ENCODE results near the gene ZC2HC1C. TPM values are rescaled to one million over a fixed set of nuclear protein-coding genes. Genes with fewer than 3 reads are reported as not detected.

Gene ZC2HC1C
- total and polyA plus RNA-seq, 2 of the 13 experiments (the other 11 are each of a cell fraction or from before 2014, with no cell fraction given), result 3.3 to 3.5 TPM

DNA sequence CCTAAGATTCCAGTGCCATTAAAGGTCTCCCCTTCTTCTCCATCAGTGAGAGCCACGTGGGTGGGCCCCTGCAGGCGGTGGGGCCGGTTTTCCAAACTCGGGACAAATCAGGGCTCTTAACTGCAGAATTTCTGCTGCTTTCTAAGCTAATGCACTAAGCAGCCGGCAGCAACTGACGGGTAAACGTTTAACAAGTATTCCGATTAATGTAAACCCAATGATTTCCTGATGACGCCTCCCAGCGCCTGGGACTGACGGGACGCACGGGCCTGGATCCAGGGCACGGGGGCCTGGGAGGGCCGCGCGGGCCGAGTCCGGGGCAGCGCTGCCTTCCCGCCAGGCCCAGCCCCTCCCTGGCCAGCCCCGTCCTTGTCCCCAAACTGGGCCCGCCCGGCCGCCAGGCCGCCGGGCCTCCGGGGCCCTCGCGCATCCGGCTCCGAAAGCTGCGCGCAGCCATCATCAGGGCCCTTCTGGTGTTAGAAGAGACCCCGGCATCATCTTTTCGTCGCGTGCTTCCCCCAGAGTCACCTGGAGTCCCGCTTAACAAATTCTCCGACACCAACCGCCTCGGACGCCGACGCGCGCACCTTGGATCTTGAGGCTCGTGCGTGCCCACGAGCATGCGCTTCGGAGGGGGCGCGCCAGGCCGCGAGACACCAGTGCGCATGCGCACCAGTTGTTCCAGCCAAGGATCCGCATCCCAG, 18.4 kb upstream of the ZC2HC1C start, which contains the start of gene MLH3 (continued):
- TF ChIP-seq TSC22D2 (CRISPR knock-in tag; IDR thresholded peaks at IDR 0.05; ENCODE audit: borderline replicate concordance), result no peak
- no peak for TF ChIP-seq ZNF431 (CRISPR knock-in tag; IDR thresholded peaks at IDR 0.05; ENCODE audit: borderline replicate concordance, low read depth)
- no peak for TF ChIP-seq HMGA1 (CRISPR knock-in tag; conservative IDR thresholded peaks at IDR 0.05)
- TF ChIP-seq, protein P1, sequence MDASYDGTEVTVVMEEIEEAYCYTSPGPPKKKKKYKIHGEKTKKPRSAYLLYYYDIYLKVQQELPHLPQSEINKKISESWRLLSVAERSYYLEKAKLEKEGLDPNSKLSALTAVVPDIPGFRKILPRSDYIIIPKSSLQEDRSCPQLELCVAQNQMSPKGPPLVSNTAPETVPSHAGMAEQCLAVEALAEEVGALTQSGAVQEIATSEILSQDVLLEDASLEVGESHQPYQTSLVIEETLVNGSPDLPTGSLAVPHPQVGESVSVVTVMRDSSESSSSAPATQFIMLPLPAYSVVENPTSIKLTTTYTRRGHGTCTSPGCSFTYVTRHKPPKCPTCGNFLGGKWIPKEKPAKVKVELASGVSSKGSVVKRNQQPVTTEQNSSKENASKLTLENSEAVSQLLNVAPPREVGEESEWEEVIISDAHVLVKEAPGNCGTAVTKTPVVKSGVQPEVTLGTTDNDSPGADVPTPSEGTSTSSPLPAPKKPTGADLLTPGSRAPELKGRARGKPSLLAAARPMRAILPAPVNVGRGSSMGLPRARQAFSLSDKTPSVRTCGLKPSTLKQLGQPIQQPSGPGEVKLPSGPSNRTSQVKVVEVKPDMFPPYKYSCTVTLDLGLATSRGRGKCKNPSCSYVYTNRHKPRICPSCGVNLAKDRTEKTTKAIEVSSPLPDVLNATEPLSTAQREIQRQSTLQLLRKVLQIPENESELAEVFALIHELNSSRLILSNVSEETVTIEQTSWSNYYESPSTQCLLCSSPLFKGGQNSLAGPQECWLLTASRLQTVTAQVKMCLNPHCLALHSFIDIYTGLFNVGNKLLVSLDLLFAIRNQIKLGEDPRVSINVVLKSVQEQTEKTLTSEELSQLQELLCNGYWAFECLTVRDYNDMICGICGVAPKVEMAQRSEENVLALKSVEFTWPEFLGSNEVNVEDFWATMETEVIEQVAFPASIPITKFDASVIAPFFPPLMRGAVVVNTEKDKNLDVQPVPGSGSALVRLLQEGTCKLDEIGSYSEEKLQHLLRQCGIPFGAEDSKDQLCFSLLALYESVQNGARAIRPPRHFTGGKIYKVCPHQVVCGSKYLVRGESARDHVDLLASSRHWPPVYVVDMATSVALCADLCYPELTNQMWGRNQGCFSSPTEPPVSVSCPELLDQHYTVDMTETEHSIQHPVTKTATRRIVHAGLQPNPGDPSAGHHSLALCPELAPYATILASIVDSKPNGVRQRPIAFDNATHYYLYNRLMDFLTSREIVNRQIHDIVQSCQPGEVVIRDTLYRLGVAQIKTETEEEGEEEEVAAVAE (CRISPR knock-in tag; IDR thresholded peaks at IDR 0.05; ENCODE audit: borderline replicate concordance), result no peak; the same call in 1 of the 2 replicates
- no peak; the same call in 1 of the 2 replicates for TF ChIP-seq ZNF264 (CRISPR knock-in tag; IDR thresholded peaks at IDR 0.05)
- TF ChIP-seq, protein P2, sequence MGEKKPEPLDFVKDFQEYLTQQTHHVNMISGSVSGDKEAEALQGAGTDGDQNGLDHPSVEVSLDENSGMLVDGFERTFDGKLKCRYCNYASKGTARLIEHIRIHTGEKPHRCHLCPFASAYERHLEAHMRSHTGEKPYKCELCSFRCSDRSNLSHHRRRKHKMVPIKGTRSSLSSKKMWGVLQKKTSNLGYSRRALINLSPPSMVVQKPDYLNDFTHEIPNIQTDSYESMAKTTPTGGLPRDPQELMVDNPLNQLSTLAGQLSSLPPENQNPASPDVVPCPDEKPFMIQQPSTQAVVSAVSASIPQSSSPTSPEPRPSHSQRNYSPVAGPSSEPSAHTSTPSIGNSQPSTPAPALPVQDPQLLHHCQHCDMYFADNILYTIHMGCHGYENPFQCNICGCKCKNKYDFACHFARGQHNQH (CRISPR knock-in tag; IDR thresholded peaks at IDR 0.05), result peak; percentile 65
- no peak for TF ChIP-seq ZNF367 (CRISPR knock-in tag; IDR thresholded peaks at IDR 0.05; ENCODE audit: borderline replicate concordance)
- TF ChIP-seq, protein P3, sequence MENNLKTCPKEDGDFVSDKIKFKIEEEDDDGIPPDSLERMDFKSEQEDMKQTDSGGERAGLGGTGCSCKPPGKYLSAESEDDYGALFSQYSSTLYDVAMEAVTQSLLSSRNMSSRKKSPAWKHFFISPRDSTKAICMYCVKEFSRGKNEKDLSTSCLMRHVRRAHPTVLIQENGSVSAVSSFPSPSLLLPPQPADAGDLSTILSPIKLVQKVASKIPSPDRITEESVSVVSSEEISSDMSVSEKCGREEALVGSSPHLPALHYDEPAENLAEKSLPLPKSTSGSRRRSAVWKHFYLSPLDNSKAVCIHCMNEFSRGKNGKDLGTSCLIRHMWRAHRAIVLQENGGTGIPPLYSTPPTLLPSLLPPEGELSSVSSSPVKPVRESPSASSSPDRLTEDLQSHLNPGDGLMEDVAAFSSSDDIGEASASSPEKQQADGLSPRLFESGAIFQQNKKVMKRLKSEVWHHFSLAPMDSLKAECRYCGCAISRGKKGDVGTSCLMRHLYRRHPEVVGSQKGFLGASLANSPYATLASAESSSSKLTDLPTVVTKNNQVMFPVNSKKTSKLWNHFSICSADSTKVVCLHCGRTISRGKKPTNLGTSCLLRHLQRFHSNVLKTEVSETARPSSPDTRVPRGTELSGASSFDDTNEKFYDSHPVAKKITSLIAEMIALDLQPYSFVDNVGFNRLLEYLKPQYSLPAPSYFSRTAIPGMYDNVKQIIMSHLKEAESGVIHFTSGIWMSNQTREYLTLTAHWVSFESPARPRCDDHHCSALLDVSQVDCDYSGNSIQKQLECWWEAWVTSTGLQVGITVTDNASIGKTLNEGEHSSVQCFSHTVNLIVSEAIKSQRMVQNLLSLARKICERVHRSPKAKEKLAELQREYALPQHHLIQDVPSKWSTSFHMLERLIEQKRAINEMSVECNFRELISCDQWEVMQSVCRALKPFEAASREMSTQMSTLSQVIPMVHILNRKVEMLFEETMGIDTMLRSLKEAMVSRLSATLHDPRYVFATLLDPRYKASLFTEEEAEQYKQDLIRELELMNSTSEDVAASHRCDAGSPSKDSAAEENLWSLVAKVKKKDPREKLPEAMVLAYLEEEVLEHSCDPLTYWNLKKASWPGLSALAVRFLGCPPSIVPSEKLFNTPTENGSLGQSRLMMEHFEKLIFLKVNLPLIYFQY (CRISPR knock-in tag; IDR thresholded peaks at IDR 0.05; ENCODE audit: borderline replicate concordance), result no peak
- TF ChIP-seq GTF2F1 (IDR thresholded peaks at IDR 0.05; ENCODE audit: low read length), result no peak
- no peak for TF ChIP-seq ZNF124 (CRISPR knock-in tag; IDR thresholded peaks at IDR 0.05)
- TF ChIP-seq RFX1 (IDR thresholded peaks at IDR 0.05), result no peak
- TF ChIP-seq, protein P4, sequence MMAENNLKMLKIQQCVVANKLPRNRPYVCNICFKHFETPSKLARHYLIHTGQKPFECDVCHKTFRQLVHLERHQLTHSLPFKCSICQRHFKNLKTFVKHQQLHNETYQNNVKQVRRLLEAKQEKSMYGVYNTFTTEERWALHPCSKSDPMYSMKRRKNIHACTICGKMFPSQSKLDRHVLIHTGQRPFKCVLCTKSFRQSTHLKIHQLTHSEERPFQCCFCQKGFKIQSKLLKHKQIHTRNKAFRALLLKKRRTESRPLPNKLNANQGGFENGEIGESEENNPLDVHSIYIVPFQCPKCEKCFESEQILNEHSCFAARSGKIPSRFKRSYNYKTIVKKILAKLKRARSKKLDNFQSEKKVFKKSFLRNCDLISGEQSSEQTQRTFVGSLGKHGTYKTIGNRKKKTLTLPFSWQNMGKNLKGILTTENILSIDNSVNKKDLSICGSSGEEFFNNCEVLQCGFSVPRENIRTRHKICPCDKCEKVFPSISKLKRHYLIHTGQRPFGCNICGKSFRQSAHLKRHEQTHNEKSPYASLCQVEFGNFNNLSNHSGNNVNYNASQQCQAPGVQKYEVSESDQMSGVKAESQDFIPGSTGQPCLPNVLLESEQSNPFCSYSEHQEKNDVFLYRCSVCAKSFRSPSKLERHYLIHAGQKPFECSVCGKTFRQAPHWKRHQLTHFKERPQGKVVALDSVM (CRISPR knock-in tag; IDR thresholded peaks at IDR 0.05), result no peak
- TF ChIP-seq NFE2L2 (IDR thresholded peaks at IDR 0.05; ENCODE audit: low read length), result no peak
- no peak for TF ChIP-seq SCMH1 (CRISPR knock-in tag; IDR thresholded peaks at IDR 0.05; ENCODE audit: borderline replicate concordance)
- no peak for TF ChIP-seq THYN1 (CRISPR knock-in tag; IDR thresholded peaks at IDR 0.05; ENCODE audit: borderline replicate concordance, low read depth)
- TF ChIP-seq, protein P5, sequence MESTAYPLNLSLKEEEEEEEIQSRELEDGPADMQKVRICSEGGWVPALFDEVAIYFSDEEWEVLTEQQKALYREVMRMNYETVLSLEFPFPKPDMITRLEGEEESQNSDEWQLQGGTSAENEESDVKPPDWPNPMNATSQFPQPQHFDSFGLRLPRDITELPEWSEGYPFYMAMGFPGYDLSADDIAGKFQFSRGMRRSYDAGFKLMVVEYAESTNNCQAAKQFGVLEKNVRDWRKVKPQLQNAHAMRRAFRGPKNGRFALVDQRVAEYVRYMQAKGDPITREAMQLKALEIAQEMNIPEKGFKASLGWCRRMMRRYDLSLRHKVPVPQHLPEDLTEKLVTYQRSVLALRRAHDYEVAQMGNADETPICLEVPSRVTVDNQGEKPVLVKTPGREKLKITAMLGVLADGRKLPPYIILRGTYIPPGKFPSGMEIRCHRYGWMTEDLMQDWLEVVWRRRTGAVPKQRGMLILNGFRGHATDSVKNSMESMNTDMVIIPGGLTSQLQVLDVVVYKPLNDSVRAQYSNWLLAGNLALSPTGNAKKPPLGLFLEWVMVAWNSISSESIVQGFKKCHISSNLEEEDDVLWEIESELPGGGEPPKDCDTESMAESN (CRISPR knock-in tag; conservative IDR thresholded peaks at IDR 0.05), result peak; percentile 72
